ENCODE results near the gene TTLL7.
A peak's percentile ranks its signal among the peaks of the same experiment; 100 is the strongest.

The TTLL7 gene

DNA sequence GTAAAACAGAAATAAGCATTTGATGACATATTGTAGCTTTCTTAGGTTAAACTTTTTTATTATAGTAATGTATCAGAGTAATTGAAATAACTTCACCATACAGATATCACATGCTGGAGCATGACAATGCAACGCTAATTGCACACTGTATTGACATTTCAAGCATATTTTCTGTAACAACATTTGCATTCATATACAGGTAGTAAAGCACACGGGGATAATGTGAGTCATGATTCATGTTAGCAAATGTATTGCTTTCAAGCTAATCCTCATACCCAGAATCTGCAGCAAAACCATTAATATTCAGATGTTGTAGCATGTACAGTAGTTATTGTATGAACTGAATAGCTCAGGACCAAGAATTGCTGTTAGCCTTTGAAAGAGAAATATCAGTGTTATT, 133.9 kb downstream of the TTLL7 start:
- no peak for DNase-seq (ENCODE audit: low spot score)

DNA sequence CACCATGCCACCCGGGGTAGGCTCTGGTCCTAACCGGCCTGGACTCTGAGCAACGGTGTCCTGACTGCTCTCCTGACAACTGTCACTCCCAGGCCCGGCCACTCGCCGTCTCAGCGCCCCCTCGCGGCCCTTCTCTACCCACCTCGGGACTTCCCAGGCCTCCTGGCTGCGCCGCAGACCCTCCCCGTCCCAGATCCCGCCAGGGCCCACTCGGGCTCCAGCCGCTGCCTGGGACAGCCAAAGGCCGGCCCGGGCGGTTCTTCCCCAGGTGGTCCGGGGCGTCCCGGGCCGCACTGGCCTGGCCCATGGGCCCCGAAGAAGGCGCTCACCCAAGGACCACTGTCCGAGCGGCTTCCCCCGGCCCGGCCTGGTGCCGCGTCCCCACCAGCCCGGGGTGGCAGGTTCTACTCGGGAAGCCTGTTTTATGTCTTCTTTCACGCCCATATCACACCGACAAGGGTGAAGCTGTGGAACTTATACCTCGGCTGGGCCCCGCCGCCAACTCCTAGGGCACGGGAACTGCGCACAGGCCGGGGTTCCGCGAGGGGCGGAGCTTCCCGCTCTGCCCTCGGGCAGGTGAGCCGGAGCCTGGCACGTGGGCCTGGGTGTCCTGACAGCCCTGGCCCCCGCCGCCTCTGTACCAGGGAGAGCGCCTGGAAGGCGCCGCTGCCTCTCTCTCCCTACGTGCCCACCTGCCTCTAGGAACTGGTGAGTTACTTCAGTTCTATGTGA, 138.3 kb downstream of the TTLL7 start:
- DNase-seq (ENCODE audit: low spot score): peak; percentile 71

DNA sequence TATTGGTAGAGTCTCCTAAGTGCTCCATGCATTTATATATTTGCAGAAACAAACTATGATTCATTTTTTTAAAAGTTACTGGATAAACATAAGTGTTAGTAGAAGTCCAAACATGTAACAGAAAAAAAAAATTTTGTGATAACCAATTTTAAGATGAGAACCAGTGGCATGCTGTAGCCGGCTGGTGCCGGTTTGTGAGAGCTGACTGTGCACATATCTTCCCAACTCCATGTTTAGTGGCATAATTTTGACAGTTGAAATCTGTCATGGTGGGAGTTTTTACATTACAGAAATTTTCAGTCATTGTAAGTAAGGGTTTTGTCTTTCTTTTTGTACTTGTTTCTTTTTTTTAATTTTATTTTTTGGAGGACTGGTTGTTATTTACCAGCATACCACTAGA, 141.2 kb downstream of the TTLL7 start:
- no peak for DNase-seq (ENCODE audit: low spot score)

DNA sequence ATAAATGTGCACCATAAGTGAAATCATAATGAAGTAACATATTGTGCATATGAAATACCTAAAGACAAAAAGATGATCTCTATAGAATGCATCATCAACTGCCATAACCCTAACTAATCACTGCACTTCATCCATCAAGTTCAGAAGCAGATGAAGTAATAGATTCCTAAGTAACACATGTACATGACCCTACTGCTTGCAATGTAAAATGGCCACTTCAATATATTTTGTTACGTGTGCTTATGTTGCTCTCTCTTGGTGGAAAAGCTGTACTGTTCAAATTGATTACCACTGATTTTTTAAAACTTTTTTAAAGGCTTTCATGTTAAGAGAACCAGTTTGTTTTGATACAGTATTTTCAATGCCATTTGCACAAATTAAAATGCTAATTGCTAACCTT, 141.8 kb downstream of the TTLL7 start:
- DNase-seq (ENCODE audit: low spot score): peak; percentile 31

DNA sequence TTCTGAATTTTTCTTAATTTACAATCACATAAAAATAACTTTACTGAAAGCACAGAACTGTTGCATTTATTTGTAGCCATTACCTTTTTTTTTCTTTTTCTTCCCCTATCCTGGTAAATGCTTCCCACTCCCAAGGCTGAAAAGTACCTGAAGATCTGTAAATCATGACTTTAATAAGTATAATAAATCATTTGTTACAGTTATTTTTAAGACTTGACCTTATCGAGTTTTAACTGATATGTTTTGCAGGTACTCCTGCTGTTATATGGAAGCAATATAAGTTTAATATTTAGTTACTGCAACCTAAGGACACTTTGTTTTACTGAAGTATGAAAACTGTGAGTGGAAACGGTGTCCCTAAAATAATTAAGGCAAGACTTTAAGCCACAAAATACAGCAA, 142.6 kb downstream of the TTLL7 start:
- DNase-seq (ENCODE audit: low spot score): no peak

DNA sequence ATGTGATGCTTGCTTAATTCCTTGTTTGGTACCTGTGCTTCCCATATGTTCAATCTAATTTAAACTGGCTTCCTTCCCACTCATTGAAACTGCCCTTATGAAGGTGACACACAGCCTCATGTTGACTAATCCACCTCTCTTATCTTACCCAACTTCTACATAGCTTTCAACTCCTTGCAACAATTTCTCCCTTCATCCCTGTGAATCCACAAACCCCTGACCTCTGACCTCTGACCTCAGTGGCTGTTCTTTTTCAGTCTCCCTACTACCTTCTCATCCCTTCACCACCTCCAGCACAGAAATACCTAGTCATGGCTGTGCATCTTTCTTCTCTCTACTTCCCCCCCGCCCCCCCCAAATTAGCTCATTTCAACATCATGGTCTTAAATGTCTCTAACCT, 144.5 kb downstream of the TTLL7 start:
- DNase-seq (ENCODE audit: low spot score): peak; percentile 6

DNA sequence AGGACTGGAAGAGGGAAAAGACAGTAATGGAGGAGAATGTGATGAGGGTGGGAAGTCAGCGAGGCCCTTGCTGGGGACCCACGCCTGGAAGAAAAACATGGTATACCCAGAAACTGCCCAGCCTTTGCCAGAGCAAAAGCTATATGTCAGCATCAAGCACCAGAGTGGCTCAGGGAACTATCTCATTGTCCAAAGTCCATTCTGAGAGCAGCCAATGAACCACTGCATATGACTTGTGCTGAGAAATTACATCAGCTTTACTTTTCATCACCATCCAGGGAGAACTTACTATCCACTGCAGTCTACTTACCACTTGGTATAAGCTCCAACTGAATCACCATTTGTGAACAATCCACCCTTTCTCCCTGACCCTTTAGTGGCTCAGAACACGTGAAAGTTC, 148.1 kb downstream of the TTLL7 start:
- no peak for DNase-seq (ENCODE audit: low spot score)

DNA sequence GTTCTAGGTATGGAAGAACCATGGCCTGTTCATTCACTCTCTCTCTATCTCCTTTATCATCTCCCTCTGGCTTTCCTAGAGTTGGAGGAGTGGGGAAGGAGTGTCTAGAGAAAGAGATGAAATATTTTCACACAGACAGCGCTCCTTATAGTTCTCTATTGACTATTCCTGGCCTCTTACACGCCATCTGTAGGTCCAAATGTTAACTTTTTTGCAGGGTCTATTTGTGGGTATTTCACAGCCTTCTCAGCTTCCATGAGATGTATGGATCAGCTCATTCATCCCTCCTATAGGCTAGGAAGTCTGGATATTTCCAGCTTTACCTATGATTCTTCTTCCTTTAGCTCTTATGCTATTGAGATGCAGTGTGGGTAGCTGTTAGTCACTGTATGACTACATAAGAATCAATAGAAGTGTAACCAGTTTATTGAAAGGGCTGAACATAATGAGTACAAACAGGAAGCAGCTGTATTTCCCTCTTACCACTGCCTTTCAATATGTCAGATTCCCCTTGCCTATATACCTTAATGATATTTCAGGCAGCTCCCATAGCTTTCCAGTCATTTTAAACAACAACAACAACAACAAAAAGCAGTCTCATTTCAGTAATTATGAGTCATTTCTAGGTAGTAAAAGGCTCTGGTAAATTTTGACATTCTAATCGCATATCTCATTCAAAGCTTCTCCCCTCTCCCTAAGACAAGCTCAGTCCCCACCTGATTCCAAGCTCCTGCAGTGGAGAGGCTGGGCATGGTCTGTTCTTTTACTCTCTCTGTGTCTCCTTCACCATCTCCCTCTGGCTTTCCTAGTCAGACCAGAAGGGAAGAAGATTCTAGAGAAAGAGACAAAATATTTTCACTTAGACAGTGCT, 149.5 kb downstream of the TTLL7 start:
- no peak for DNase-seq (ENCODE audit: low spot score)

DNA sequence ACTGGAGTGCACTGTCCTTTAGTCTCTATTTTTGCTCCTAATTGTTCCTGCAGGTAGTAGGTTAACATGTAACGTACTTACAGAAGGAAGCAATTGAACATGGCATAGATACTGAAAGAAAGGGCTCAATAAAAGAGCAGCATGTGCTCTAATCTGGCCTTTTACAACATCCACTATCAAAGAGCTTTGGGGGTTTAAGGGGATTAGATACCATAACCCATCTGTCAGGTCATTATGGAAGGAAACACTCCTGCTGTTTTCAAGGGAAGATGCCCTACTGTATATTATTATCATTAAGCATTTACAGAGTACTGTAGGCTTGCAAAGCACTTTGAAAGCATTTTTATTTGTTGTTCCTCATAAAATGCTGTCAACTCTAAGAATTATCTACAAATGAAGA, 152.8 kb downstream of the TTLL7 start:
- DNase-seq (ENCODE audit: low spot score): no peak

DNA sequence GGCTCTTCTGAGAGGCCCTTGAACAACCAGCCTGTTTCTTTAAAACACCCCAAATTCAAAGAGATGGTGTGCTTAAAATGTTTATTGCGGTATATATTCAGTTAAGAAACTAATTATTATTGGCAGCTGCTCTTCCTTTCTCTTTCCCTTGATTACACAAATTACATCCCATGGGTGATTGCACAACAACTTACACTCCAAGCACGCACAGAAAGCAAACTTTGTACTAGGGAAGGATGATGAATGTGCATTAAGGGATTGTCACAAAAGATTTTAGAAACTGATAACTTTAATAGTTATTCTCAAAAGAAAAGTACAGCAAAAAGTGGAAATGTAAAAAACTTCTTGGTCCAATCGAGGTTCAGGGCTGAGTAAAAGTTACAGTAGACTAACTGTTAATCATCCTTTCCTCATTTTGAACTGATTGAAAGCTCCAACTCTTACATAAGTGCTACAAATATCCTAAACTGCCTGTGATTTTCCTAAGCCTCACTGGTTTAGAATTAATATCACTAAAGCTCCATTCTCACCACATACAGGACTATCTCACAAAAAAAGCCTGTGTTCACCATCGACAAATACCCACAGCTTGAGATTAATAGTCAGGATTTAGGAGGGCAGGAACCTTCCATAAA, 153.4 kb downstream of the TTLL7 start:
- no peak for DNase-seq (ENCODE audit: low spot score)

DNA sequence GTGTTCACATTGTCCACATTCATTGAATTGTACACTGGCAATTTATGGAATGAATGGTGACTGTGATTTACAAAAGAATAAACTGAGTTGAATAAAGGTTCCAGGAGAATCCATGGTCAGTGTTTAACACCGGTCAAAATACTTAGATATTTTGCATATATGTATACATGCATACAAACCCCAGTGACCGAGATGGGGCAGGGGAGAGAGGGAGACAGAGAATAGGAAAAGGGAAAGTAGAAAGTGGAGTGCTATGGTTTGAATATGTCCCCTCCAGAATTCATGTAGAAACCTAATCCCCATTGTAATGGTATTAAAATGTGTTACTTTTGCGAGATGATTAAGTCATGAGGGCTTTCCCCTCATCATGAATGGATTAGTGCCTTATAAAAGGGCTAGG, 154.4 kb downstream of the TTLL7 start:
- no peak for DNase-seq (ENCODE audit: low spot score)

DNA sequence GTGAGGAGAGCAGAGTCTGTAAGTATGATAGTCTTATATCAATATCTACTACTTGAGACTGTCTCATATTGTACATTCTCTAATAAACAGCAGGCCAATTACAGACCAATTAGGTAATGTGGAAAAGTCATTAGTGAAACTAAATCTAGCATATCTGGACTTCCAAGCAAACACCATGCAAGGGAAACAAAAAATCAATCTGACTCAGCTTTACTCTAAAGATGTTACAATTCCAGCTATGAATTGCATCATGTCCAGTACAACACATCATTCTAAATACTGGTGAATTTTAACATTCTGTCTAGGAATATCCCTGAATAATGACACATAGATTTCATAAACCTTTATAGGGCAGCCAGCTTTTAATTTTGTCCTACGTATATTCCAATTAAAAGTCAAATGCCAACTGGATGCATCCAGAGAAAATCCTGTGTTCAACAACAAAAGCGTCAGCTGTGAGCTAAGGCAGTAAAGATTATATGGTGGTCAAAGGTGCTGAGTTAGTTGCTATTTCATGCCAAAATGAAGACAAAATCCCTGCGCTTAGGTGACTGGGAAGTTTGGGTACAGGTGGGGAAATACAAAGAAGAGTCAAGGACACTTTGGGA, 159.3 kb downstream of the TTLL7 start:
- no peak for DNase-seq (ENCODE audit: low spot score)

DNA sequence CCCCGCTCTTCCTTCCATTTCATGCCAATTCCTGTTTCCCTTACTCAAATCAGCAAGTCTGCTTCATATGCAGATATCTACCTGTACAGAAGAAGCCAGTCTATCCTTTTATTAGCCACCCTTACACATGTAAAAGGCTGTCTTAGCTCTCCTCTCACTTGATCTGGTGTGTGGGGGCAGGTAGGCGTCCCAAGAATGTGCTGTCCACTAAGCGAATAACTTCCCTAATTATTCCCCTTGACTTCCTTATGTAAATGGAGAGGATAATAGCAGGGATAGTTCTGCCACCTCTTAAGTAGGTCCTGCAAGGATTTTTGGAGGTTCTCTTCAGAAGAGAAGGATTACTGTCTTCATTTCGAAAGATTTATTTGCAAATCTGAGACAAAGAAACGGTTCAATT, 160.4 kb downstream of the TTLL7 start:
- no peak for DNase-seq (ENCODE audit: low spot score)

DNA sequence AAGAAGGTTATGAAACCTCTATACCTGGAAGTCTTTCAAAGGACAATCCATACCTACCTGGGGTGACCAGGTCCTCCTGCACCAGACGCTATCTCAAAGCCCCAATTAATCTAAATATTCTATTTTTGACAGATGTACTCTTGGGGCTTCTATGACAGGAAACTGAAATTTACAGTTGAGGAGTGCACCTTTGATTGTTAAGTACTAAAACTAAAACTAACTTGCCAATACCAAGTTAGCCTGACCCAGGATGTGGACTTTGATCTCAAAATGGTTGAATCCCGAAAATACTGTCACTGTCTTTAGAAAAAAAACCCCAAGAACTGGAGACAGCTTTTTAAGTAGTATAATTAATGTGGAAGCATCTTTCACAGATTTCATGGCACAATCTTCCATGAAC, 162.4 kb downstream of the TTLL7 start:
- no peak for DNase-seq (ENCODE audit: low spot score)

DNA sequence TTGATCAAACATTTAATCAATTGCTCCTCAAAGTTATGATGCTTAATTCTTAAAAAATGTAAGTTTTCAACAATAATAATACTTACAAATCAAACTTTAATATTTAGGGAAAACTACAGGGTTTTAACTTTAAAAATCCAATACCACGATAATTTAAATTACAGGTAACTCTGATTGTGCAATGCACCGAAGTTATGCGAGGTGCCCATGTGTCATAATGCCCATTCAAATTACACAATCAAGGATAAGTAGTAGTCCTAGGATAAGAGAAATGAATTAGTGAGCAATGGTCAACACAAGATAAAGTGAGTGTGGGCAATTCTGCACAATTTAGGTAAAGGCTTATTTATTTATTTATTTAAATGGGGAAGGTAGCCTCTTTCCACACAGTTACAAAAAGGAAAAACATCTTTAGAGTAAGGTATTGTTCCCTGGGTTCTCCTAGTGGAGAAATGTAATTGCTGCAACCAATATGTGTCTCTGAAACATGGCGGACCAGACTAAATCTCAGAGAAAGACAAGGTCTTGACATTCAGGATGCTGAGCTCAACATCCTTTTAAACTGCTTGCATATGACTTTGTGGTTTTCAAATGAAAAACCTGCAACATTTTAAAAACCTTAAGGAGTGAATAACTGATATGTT, 164.2 kb downstream of the TTLL7 start:
- DNase-seq (ENCODE audit: low spot score): no peak

DNA sequence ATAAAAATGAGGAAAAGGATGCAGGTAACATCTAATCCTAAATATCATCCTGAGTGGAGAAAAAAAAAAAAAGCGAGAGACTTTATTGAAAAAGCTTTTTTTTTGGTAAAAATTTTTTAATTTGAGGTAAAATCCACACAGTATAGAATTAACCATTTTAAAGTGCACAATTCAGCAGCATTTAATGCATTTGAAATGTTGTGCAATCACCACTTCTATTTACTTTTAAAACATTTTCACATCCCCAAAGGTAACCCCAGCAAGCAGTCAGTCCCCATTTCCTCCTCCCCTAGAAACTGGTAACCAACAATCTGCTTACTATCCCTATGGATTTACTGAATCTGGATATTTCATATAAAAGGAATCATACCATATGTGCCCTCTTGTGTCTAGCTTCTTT, 166.7 kb downstream of the TTLL7 start:
- DNase-seq (ENCODE audit: low spot score): no peak

DNA sequence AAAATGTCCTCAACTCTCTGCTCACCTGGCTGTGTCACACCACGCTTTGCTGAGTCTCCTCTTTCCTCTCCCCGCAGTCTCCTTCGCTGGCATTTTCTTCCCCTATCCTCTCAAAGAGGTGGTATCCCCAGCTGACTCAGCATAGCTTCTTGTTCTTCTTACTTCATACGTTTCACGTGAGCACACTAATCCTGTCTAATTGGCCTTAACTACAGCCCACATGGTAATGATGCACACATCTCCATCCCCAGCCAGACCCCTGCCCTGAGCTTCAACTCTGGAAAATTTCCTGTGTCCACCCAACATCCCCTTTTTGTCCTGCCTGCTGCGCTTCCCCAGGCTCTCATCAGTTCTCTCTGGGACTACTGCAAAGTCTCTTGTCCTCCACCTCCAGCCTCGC, 169.8 kb downstream of the TTLL7 start:
- DNase-seq (ENCODE audit: low spot score): no peak

DNA sequence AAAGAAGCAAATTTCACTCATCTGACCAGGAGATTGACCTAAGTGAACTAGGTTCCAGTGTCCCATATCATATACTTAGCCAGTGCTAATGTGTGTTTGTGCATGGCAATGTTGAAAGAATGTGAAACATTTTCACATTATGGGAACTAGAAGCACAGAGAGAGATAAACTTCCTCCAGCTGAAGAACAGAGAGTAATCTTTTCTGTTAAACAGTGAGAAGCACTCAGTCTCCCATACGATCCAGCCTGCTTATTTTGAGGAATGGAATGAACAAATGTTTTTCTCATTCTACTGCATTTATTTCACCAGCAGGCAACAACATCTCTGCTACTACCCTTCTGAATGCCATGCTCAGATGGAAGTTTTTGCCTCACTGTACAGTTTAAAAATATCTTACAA, 170.5 kb downstream of the TTLL7 start:
- DNase-seq (ENCODE audit: low spot score): no peak

DNA sequence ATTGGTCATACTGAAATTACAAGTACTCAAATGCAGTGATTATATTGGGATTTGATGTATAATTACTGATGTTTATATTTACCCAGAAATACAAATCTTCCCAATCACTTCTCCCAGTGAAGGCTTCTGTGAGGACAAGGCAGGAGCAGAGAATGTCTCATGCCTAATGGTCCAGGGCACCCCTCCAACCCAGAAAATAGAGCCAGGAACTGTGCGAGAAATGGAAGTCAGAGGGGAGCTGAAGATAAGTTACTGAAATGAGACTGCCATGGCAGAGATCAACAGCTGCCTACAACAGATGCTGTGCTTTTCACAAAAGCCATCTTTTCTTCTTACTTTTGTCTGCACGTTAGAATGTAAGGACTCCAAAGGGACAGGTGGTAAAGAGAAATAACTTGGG, 171.2 kb downstream of the TTLL7 start:
- no peak for DNase-seq (ENCODE audit: low spot score)

DNA sequence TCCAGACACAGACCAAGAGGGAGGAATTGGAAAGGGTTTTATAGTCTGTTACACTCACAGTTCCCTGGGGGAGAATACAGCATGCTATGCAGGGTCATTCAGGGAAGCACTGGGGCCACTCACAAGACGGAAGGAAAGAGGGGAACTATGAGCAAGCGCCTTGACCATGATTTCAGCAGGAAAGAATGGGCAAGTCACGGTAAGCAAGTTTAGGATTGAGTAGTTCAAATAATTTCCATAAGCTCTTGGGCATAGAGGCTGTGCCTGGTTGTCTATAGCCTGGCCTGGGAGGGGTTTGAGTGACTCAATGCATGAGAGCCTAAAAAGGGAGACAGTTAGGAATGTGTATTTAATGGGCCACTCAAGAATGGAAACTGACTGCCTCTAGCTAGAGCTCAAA, 176.7 kb downstream of the TTLL7 start:
- no peak for DNase-seq (ENCODE audit: low spot score)

DNA sequence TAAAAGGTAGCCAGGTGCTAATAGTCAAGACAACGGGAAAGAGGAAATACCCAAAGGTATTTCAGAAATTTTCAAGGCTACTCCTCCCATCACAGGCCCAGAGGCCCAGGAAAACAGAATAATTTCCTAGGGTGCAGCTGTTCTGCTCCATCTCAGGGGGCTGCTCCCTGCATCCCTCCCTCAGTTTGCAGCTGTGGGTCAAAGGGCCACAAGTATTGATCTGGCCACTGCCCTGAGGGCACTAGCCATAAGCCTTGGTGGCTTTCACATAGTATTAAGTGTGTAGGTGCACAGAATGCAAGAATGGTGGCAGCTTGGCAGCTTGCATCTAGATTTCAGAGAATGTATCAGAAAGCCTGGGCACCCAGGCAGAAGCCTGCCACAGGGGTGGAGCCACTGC, 179.5 kb downstream of the TTLL7 start:
- no peak for DNase-seq (ENCODE audit: low spot score)

DNA sequence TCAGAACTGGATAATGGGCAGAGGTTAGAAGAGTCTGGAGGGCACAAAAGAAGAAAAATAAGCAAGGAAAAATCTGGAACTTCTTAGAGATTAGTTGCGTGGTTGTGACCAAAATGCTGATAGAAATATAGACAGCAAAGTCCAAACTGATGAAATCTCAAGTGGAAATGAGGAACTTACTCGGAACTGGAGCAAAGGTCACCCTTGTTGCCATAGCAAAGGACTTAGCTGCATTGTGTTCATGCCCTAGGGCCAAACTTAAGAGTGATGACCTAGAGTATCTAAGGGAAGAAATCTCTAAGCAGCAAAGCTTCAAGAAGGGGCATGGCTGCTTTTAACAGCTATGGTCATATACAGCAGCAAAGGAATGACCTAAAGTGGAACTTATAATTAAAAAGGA, 180.0 kb downstream of the TTLL7 start:
- no peak for DNase-seq (ENCODE audit: low spot score)
